Measurements from ENCODE around the gene MUC4.

DNA sequence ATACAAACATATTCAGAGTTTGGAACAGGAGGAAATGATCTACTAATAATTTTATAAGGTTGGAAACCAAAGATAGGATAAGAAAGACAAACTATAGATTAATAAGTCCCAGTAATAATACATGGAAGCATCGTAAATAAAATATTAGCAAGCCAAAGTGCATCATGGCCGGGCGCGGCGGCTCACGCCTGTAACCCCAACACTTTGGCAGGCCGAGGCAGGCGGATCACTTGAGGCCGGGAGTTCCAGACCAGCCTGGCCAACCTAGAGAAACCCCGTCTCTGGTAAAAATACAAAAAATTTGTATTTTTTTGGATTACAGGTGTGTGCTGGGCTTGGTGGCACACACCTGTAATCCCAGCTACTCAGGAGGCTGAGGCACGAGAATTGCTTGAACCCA is 14.9 kb downstream of the MUC4 start:
- TF ChIP-seq CTCF (IDR thresholded peaks at IDR 0.05) (no peak), ZBTB33 (IDR thresholded peaks at IDR 0.05; ENCODE audit: borderline replicate concordance, low read depth) (no peak), REST (IDR thresholded peaks at IDR 0.05; ENCODE audit: low read depth, low read length) (no peak)
- TF ChIP-seq, protein P1, sequence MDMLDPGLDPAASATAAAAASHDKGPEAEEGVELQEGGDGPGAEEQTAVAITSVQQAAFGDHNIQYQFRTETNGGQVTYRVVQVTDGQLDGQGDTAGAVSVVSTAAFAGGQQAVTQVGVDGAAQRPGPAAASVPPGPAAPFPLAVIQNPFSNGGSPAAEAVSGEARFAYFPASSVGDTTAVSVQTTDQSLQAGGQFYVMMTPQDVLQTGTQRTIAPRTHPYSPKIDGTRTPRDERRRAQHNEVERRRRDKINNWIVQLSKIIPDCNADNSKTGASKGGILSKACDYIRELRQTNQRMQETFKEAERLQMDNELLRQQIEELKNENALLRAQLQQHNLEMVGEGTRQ (IDR thresholded peaks at IDR 0.05; ENCODE audit: borderline replicate concordance, low read depth, low read length), result no peak
